HepG2 (cell line): ENCODE measurements around the gene COL13A1. TPM values are rescaled to one million over a fixed set of nuclear protein-coding genes. Genes with fewer than 3 reads are reported as not detected.

Experiments
- ATAC-seq: fragments of 200-7000 bp; cut with Tn5 transposase; 3 replicates; pipeline ENCODE4 v1.9.1; 2020; ENCODE audit warnings: mild to moderate bottlenecking, moderate library complexity
- BruUV-seq: library from RNA; stranded (reverse); fragments of 400-500 nt; replicated peaks from 2 replicates; lab custom pipeline; 2021; lab: Mats Ljungman, UMichigan
- CTCF ChIA-PET: fragments of 300-600 bp; formaldehyde crosslinking; extraction: SDS; loops from one replicate; lab custom pipeline; 2021; ENCODE audit warnings: low total read pairs, inconsistent platforms, low intra/inter-chr PET ratio; lab: Yijun Ruan, JAX
- POLR2A ChIA-PET: fragments of 350-600 bp; sonication (Branson Sonifier 250); formaldehyde crosslinking; loops from one replicate; lab custom pipeline; 2020; ENCODE audit warnings: antibody characterized with exemption, inconsistent platforms; lab: Yijun Ruan, JAX
- DNase-seq: peaks from one replicate; pipeline ENCODE4 v3.0.0-alpha.2; 2015; ENCODE audit warnings: low spot score
- FAIRE-seq: peaks from 3 replicates; lab custom pipeline; 2011; peaks lifted over from hg19 to GRCh38; lab: Jason Lieb, UNC
- H2AFZ ChIP-seq: one replicate; pipeline ENCODE4 v1.6.1; 2011; ENCODE audit warnings: low read length, inconsistent platforms
- H3K27ac ChIP-seq: fragments of 300-600 bp; 3 replicates; pipeline ENCODE4 v1.8.0; 2011; ENCODE audit warnings: mixed run types, mild to moderate bottlenecking, mixed read lengths, low read length, inconsistent platforms; ENCODE audit not compliant: insufficient read depth; ENCODE audit errors: extremely low read length
- H3K27me3 ChIP-seq, 2 experiments: fragments of 200-600 bp in 1 of 2; 2 replicates in 1 of 2; 3 replicates in 1 of 2; pipeline versions ENCODE4 v1.6.0 to v1.8.0; 2011; ENCODE audit warnings: low read length in 2 of 2, mild to moderate bottlenecking in 2 of 2, moderate library complexity in 2 of 2, inconsistent platforms in 1 of 2; ENCODE audit not compliant: insufficient read depth in 2 of 2, control insufficient read depth in 1 of 2
- H3K36me3 ChIP-seq, 2 experiments: fragments of 200-600 bp in 1 of 2; replicated peaks in 1 of 2; 2 replicates in 1 of 2; 3 replicates in 1 of 2; pipeline versions ENCODE4 v1.5.1 to v1.8.0; 2011; ENCODE audit warnings: low read length in 2 of 2, inconsistent platforms in 1 of 2; ENCODE audit not compliant: insufficient read depth in 2 of 2, control insufficient read depth in 1 of 2
- H3K4me1 ChIP-seq: 2 replicates; pipeline ENCODE4 v1.5.1; 2012; ENCODE audit warnings: low read length, inconsistent platforms; ENCODE audit not compliant: insufficient read depth
- H3K4me2 ChIP-seq: 2 replicates; pipeline ENCODE4 v1.6.0; 2011; ENCODE audit warnings: low read depth, low read length, inconsistent platforms
- H3K4me3 ChIP-seq, 3 experiments: fragments of 200-600 bp in 1 of 3; sonication (generic), shearing (Covaris generic) in 1 of 3; replicated peaks in 1 of 3; 2 replicates each; pipeline ENCODE4 v1.5.1; 2011 to 2016; ENCODE audit warnings: low read length in 3 of 3, inconsistent platforms in 2 of 3, low read depth in 2 of 3, mild to moderate bottlenecking in 2 of 3, control low read depth in 1 of 3, mixed read lengths in 1 of 3; ENCODE audit not compliant: insufficient read depth in 1 of 3
- H3K79me2 ChIP-seq: one replicate; pipeline ENCODE4 v1.6.1; 2011; ENCODE audit warnings: low read length, inconsistent platforms; ENCODE audit not compliant: insufficient read depth
- H3K9ac ChIP-seq: 2 replicates; pipeline ENCODE4 v1.6.0; 2011; ENCODE audit warnings: mild to moderate bottlenecking, low read depth, low read length, inconsistent platforms; ENCODE audit not compliant: insufficient read depth
- H3K9me3 ChIP-seq: 2 replicates; pipeline ENCODE4 v1.5.1; 2012; ENCODE audit warnings: mild to moderate bottlenecking, low read length
- H4K20me1 ChIP-seq: 2 replicates; pipeline ENCODE4 v1.6.0; 2011; ENCODE audit warnings: inconsistent platforms, mild to moderate bottlenecking, low read length, moderate library complexity; ENCODE audit not compliant: insufficient read depth
- CENPT ChIP-seq: sonication (generic); formaldehyde crosslinking; IDR thresholded peaks from 2 replicates; pipeline ENCODE4 v1.8.0; 2022; ENCODE audit warnings: low read depth, mild to moderate bottlenecking, moderate library complexity, missing genetic modification reagents
- EP300 ChIP-seq, 3 experiments: sonication (generic) in 1 of 3; formaldehyde crosslinking in 1 of 3; IDR thresholded peaks; 2 replicates each; pipeline versions ENCODE4 v1.5.1 to v1.6.1; 2011 to 2020; ENCODE audit warnings: low read depth in 2 of 3, low read length in 2 of 3, borderline replicate concordance in 1 of 3, improper control_type of control experiment in 1 of 3, mild to moderate bottlenecking in 1 of 3, missing genetic modification reagents in 1 of 3, moderate library complexity in 1 of 3
- HNRNPL ChIP-seq: fragments of 200-400 bp; formaldehyde crosslinking; IDR thresholded peaks from 2 replicates; pipeline ENCODE4 v1.6.1; 2017; ENCODE audit warnings: mild to moderate bottlenecking, low read depth, low read length
- JUND ChIP-seq: sonication (generic); formaldehyde crosslinking; IDR thresholded peaks from 2 replicates; pipeline ENCODE4 v1.8.0; 2022; ENCODE audit warnings: mild to moderate bottlenecking, missing genetic modification reagents
- KDM1A ChIP-seq: IDR thresholded peaks from 2 replicates; pipeline ENCODE4 v1.6.1; 2016; ENCODE audit warnings: missing compliant biosample characterization
- KLF15 ChIP-seq: sonication (generic); formaldehyde crosslinking; IDR thresholded peaks from 2 replicates; pipeline ENCODE4 v1.8.1; 2023; ENCODE audit warnings: borderline replicate concordance, mild to moderate bottlenecking, inconsistent platforms, missing genetic modification reagents, mixed read lengths
- SP5 ChIP-seq: IDR thresholded peaks from 2 replicates; pipeline ENCODE4 v1.6.1; 2016; ENCODE audit warnings: low read depth, borderline replicate concordance
- SYNCRIP ChIP-seq: fragments of 200-400 bp; formaldehyde crosslinking; IDR thresholded peaks from 2 replicates; pipeline ENCODE4 v1.6.1; 2018; ENCODE audit warnings: mild to moderate bottlenecking, low read depth, low read length; ENCODE audit not compliant: insufficient read depth
- WGBS: methylation state at CpG from one replicate; pipeline ENCODE4 v1.1.6; 2017; ENCODE audit warnings: low lambda C conversion rate; 5-methylcytosine and 5-hydroxymethylcytosine counted together
- in situ Hi-C: cut with HindIII; loops from 2 replicates; pipeline ENCODE4 v1.10.0; 2017; ENCODE audit warnings: low pct_unique_long_range_greater_than_20kb; ENCODE audit not compliant: extremely low pct_ligation_motif_present
- intact Hi-C: fragments of 100-400 bp; cut with micrococcal nuclease; formaldehyde crosslinking; loops from one replicate; pipeline ENCODE4 v1.10.0; 2022; ENCODE audit not compliant: unreplicated experiment
- polyA plus RNA-seq, 8 experiments: library from polyadenylated mRNA; depleted of rRNA in 3 of 8; stranded (reverse) in 7 of 8; unstranded in 1 of 8; fragments of >200 nt; fragmentation: Illumina TruSeq in 4 of 8; extraction: Trizol in 4 of 8; gene quantifications; 2 replicates each; pipeline versions ENCODE4 v1.2.1 to v1.2.3, GENCODE V29; 2011 to 2016; ENCODE audit warnings: low read depth in 4 of 8, missing spikeins in 1 of 8, mixed read lengths in 1 of 8; ENCODE audit not compliant: insufficient read depth in 1 of 8
- total RNA-seq, 5 experiments: library from RNA; depleted of rRNA; stranded (reverse); fragments of >200 nt; fragmentation: Illumina TruSeq; extraction: Trizol; gene quantifications; 2 replicates each; pipeline ENCODE4 v1.2.3, GENCODE V29; 2016; ENCODE audit warnings: low read depth in 1 of 5
- TF ChIP-seq, protein P1 (sequence below): sonication (generic); formaldehyde crosslinking; IDR thresholded peaks from 2 replicates; pipeline ENCODE4 v1.4.0; 2020; ENCODE audit warnings: missing genetic modification reagents
- TF ChIP-seq, protein P2 (sequence below): IDR thresholded peaks from 2 replicates; pipeline ENCODE4 v1.6.1; 2016; ENCODE audit warnings: control low read depth
- TF ChIP-seq, protein P3 (sequence below): sonication (generic); formaldehyde crosslinking; conservative IDR thresholded peaks from 2 replicates; pipeline ENCODE4 v1.8.0; 2022; ENCODE audit warnings: missing genetic modification reagents
- TF ChIP-seq, protein P4 (sequence below): sonication (generic); formaldehyde crosslinking; conservative IDR thresholded peaks from 2 replicates; pipeline ENCODE4 v1.4.0; 2020; ENCODE audit warnings: mild to moderate bottlenecking, missing genetic modification reagents, moderate library complexity
- TF ChIP-seq, protein P5 (sequence below): sonication (generic); formaldehyde crosslinking; IDR thresholded peaks from 2 replicates; pipeline ENCODE4 v1.5.1; 2020; ENCODE audit warnings: missing genetic modification reagents, mild to moderate bottlenecking, borderline replicate concordance

Gene COL13A1
- total and polyA plus RNA-seq, 2 of the 13 experiments (the other 11 are each of a cell fraction or from before 2014, with no cell fraction given) = 0.07 TPM; not detected in 1

DNA sequence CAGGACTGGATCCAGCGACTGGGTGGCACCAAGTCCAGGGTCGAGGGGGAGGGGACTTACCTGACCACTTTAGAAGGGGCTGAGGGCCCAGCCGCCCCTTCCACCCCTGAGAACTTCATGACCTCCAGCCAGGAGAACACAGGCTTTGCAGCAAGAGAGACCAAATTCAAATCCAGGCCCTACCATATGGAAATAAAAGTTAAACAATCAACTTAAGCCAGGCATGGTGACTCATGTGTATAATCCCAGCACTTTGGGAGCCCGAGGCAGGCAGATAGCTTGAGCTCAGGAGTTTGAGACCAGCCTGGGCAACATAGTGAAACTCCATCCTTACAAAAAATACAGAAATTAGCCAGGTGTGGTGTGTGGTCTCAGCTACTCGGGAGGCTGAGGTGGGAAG lies 61.9 kb downstream of the COL13A1 start:
- ATAC-seq = no peak
- POLR2A ChIA-PET = no interaction called here
- H4K20me1 ChIP-seq = no peaks in the 10 kb centered on the region
- no peak overlapping the region for H3K4me2 ChIP-seq
- FAIRE-seq = no peak
- H3K79me2 ChIP-seq = no peaks in the 10 kb centered on the region
- H3K9ac ChIP-seq = no peak overlapping the region
- in situ Hi-C loops = no loop called here
- no peaks in the 10 kb centered on the region for H3K4me1 ChIP-seq
- BruUV-seq = no TSS peak
- H3K27me3 ChIP-seq = peaks cover 0 to 42% of the 10 kb centered on the region in 2 experiments; a peak in 3 of 5 replicates
- intact Hi-C loops = no loop called here
- H3K36me3 ChIP-seq = no peaks in the 10 kb centered on the region
- no peaks in the 10 kb centered on the region for H3K9me3 ChIP-seq
- CTCF ChIA-PET = no interaction called here
- DNase-seq = no peak
- H2AFZ ChIP-seq = no peak overlapping the region
- 0% methylated on average over 4 of the region's 5 CpGs for WGBS
- no peak overlapping the region for H3K27ac ChIP-seq
- H3K4me3 ChIP-seq = no peak overlapping the region
- TF ChIP-seq SYNCRIP = no peak
- no peak for TF ChIP-seq KDM1A (CRISPR knock-in tag)
- TF ChIP-seq, protein P1, sequence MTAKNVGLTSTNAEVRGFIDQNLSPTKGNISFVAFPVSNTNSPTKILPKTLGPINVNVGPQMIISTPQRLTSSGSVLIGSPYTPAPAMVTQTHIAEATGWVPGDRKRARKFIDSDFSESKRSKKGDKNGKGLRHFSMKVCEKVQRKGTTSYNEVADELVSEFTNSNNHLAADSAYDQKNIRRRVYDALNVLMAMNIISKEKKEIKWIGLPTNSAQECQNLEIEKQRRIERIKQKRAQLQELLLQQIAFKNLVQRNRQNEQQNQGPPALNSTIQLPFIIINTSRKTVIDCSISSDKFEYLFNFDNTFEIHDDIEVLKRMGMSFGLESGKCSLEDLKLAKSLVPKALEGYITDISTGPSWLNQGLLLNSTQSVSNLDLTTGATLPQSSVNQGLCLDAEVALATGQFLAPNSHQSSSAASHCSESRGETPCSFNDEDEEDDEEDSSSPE (CRISPR knock-in tag) = no peak
- no peak for TF ChIP-seq HNRNPL
- TF ChIP-seq SP5 (CRISPR knock-in tag) = no peak
- TF ChIP-seq CENPT (CRISPR knock-in tag) = no peak
- TF ChIP-seq, protein P2, sequence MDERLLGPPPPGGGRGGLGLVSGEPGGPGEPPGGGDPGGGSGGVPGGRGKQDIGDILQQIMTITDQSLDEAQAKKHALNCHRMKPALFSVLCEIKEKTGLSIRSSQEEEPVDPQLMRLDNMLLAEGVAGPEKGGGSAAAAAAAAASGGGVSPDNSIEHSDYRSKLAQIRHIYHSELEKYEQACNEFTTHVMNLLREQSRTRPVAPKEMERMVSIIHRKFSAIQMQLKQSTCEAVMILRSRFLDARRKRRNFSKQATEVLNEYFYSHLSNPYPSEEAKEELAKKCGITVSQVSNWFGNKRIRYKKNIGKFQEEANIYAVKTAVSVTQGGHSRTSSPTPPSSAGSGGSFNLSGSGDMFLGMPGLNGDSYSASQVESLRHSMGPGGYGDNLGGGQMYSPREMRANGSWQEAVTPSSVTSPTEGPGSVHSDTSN = no peak
- no peak for TF ChIP-seq KLF15
- TF ChIP-seq, protein P3, sequence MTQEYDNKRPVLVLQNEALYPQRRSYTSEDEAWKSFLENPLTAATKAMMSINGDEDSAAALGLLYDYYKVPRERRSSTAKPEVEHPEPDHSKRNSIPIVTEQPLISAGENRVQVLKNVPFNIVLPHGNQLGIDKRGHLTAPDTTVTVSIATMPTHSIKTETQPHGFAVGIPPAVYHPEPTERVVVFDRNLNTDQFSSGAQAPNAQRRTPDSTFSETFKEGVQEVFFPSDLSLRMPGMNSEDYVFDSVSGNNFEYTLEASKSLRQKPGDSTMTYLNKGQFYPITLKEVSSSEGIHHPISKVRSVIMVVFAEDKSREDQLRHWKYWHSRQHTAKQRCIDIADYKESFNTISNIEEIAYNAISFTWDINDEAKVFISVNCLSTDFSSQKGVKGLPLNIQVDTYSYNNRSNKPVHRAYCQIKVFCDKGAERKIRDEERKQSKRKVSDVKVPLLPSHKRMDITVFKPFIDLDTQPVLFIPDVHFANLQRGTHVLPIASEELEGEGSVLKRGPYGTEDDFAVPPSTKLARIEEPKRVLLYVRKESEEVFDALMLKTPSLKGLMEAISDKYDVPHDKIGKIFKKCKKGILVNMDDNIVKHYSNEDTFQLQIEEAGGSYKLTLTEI (CRISPR knock-in tag) = no peak
- no peak for TF ChIP-seq JUND (CRISPR knock-in tag)
- TF ChIP-seq EP300 (IDR thresholded peaks at IDR 0.05; ENCODE audit: low read depth in 2 of 2, low read length in 2 of 2) = no peak
- TF ChIP-seq EP300 (CRISPR knock-in tag; IDR thresholded peaks at IDR 0.05; ENCODE audit: borderline replicate concordance) = no peak
- TF ChIP-seq, protein P4, sequence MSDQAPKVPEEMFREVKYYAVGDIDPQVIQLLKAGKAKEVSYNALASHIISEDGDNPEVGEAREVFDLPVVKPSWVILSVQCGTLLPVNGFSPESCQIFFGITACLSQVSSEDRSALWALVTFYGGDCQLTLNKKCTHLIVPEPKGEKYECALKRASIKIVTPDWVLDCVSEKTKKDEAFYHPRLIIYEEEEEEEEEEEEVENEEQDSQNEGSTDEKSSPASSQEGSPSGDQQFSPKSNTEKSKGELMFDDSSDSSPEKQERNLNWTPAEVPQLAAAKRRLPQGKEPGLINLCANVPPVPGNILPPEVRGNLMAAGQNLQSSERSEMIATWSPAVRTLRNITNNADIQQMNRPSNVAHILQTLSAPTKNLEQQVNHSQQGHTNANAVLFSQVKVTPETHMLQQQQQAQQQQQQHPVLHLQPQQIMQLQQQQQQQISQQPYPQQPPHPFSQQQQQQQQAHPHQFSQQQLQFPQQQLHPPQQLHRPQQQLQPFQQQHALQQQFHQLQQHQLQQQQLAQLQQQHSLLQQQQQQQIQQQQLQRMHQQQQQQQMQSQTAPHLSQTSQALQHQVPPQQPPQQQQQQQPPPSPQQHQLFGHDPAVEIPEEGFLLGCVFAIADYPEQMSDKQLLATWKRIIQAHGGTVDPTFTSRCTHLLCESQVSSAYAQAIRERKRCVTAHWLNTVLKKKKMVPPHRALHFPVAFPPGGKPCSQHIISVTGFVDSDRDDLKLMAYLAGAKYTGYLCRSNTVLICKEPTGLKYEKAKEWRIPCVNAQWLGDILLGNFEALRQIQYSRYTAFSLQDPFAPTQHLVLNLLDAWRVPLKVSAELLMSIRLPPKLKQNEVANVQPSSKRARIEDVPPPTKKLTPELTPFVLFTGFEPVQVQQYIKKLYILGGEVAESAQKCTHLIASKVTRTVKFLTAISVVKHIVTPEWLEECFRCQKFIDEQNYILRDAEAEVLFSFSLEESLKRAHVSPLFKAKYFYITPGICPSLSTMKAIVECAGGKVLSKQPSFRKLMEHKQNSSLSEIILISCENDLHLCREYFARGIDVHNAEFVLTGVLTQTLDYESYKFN = no peak
- TF ChIP-seq, protein P5, sequence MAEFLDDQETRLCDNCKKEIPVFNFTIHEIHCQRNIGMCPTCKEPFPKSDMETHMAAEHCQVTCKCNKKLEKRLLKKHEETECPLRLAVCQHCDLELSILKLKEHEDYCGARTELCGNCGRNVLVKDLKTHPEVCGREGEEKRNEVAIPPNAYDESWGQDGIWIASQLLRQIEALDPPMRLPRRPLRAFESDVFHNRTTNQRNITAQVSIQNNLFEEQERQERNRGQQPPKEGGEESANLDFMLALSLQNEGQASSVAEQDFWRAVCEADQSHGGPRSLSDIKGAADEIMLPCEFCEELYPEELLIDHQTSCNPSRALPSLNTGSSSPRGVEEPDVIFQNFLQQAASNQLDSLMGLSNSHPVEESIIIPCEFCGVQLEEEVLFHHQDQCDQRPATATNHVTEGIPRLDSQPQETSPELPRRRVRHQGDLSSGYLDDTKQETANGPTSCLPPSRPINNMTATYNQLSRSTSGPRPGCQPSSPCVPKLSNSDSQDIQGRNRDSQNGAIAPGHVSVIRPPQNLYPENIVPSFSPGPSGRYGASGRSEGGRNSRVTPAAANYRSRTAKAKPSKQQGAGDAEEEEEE = no peak
